HG03432 (cell line): ENCODE data around the gene CACNA1B.
"Not testable (repeated sequence)": the region's sequence is repeated elsewhere in the genome, so short reads cannot be mapped to it uniquely, and the experiment has no call there.

Experiments used
- ATAC-seq: cut with Tn5 transposase; IDR thresholded peaks from one replicate; pipeline ENCODE4 v1.9.1; 2021; ENCODE audit warnings: mild to moderate bottlenecking, moderate library complexity; ENCODE audit not compliant: unreplicated experiment

The CACNA1B gene

DNA sequence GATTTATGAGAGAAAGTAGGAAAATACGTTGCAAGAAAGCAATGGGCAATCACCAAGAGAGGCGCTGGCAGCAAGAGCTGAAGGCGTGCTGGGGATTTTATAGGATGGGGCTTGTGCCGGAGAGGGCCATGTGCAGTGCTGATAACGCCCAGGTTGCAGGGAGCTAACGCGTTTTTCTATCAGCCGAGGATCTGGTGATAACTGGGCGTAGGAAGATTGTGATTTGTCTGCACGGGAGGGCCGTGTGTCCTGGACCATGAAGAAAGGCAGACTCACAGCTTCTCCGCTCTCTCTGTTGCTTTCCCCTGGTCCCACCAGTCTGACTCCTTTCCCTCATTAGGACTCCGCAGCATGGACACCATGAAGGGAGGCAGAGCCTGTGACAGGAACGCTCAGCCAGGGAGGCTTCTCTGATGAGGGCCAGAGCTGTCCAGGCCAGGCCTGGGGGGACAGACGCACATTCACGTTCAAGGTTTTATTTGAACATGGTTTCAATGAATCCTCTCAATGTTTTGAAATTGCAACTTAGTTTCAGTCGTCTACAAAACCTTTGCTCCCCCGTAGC, 11.9 kb upstream of the CACNA1B start:
- no peak for ATAC-seq

DNA sequence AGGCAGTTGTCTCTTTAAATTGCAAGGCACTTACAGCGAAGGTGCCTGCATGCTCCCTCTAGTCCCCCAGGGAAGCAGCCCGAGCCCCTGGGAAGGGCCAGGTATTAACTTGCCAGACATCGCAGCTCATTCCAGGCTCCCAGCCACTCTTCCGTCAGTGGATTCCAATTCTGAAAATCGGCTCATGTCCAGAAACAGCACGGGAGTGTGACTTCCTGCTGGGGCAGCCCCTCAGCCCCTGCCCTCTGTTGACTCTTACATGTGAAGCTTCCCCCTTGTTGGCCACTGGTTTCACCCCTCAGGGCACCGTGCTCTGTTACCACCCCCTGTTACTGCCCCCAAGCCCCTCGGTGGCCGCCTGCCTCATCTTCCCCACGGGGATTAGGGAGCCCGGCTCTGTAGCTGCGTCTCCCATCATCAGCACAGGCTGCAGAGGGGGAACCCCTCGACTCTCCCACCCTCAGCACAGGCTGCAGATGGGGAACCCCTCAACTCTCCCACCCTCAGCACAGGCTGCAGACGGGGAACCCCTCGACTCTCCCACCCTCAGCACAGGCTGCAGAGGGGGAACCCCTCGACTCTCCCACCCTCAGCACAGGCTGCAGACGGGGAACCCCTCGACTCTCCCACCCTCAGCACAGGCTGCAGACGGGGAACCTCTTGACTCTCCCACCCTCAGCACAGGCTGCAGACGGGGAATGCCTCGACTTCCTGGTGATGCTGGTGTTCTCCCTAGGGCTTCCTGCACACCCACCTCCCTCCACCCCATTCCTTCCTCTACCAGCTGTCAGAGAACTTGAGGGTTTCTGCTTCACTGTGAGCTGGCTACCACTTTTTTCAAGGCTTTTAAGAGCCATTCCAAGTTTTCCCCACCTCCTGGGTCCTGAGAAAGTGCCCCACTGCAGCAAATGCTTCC, 11.1 kb upstream of the CACNA1B start:
- ATAC-seq = no peak

- ATAC-seq = no peak
These were observed 7.2 kb upstream of the CACNA1B start for GRCh38 chr9:137870432-137870831.

DNA sequence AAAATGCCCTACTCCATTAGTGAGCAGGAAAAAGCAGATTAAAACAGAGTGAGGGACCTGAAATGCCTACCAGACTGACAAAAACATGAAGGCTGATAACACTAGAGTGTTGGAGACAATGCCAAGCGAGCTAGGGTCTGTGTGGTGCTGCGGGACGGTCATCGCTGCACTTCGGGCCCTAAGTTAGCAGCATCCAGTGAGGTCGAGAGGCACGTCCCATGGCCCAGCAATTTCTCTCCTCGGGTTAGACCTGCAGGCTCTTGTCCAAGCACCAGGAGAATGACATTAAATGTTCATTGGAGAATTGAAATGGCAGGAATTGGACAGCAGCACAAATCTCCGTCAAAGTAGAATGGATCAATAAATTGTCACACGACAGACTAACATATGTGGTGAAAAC, 5.3 kb upstream of the CACNA1B start:
- ATAC-seq = no peak

DNA sequence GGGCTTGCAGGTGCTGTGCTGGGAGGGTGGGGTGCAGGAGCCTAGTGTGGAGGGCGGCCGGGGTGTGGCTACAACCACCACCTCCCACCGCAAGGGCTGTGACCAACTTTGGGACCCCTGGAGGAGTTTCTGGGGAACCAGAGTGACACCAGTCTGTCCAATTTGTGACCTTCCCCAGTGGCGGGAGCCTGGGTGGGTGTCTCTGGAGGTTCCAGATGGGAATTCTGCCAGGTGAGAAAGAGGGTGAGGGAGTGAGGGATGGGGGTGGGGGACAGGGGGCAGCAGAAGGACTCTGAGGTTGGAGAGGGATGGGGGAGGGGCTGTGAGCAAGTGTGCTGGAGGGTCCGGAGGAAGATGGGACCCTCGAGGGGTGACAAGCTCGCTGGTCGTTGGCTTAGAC, 4.2 kb upstream of the CACNA1B start:
- no peak for ATAC-seq

- no peak for ATAC-seq
These were observed 3.7 kb upstream of the CACNA1B start for GRCh38 chr9:137873858-137874362.

- ATAC-seq = no peak
These were observed 2.2 kb upstream of the CACNA1B start for GRCh38 chr9:137875354-137875753.

DNA sequence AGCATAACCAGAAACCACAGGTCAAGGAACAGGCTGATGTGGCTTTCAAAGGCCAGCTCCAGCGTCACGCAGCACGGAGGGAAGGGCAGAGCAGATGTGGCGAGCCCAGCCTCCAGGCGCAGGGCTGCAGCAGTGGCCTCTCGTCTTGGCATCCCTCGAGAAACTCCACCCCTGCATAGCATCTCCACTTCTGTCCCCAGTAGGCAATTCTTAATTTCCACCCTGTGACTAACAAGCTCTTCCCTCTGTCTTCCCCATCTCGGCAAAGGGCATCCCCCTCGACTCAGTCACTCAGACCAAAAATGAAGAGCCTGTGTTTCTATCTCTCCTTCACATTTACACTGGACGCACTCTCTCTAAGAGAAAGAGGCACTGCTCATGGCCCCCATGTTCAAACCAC, 1.7 kb upstream of the CACNA1B start:
- no peak for ATAC-seq

DNA sequence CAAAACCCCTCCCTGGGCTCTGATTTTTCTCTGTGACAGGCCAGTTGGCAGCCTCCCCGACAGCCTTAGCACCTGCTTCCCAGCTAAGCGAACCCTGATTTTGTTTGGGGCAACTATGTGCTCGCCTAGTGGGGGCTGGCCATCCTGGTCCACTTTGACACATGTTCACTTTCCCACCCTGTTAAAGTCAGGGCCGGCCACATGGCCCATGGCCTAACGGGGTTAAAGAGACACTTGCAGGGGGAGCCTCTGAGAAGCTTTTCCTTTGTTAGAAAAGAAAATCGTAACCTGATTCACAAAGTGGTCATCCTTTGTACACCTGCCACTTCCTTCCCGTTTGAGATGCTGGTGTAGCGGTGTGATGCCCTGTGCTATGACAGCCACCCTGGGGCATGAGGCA, 1.3 kb upstream of the CACNA1B start:
- ATAC-seq = no peak

DNA sequence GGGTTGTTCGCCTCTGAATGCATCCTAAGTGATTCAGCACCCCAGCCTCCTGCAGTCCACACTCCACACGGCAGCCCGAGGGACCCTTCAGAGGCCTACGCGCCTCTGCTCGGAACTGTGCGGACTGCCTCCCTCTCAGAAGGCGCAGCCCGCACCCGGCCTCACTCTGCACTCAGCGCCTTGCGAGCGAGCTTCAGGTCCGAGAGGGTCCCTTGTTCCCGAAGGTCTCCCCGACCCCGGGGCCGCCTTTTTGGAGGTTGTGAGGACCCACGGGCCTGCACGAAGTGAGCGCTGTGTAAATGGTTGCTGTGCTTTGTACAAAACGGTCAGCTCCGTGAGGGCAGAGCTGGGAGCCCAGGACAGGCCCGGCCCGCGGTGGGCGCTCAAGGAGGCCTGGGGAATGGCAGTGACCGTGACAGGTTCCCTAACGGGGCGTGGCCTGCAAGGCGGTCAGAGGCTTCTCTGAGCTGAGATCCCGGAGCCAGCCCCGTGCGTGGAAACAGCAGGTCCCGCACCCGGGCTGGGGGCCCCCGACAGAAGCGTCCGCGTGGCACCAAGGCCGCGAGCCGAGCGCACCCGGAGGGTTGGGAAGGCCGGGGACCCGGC, 698 bp upstream of the CACNA1B start:
- no peak for ATAC-seq

DNA sequence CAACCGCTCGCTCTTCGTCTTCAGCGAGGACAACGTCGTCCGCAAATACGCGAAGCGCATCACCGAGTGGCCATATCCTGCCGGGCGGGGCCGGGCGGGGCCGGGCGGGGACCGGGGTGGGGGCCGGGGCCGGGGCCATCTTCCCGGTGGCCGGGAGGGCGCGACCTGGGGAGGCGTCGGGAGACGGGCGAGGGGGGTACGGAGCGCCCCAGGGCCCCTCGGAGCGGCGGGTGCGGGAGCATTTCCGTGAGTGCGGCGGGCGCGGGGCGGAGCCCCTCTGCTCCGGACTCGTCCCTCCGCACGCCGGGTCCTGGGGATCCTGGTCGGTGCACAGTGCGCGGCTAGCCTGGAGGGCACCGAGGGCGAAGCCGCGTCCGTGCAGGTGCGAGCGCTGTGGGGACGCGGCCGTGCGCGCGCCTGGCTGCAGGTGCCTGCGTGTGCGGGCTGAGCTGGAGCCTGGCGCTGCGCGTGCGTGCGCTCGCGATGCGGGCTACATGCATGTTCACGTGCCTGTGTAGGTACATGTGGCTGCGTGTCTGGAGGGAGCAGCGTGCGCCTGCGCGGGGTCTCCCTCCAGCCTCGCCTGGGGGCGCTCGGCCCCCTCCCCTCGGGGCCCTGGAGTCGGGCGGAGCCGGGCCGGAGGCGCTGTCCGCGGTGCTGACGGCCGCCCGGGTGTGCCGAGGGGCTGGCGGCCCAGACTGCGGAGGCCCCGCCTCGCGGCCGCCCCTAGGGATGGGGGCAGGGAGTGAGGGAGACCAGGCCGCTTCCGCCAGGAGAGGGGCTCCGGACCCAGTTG, 762 bp downstream of the CACNA1B start:
- no peak for ATAC-seq

GRCh38 chr9:137879052-137879451, 1.5 kb downstream of the CACNA1B start:
- ATAC-seq = no peak

DNA sequence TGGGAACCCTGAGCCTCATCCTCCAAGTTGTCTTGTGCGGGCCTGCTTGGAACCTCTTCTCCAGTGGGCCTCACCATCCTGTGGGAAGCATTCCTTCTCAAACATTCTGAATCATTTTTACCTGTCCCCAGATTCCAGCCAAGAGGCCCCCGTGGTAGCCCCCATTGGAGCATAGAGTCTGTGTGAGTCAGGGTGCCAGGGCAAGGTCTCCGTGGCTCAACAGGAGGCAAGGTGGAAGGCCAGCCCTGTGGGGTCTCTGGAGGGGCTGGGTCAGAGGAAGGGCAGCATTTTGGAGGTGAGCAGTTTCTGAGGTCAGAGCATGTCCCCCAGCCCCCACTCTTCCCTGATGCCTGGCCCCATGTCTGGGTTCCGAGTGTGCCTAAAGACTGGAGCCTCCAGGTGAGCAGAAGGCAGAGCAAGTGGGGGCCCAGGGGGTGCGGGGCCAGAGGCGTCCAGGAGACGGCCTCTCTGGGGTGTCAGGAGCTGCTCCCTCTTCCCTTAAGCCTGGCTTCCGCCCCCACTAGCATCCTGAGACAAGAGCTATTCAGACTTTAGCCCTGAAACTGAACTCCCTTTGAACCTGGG, 2.1 kb downstream of the CACNA1B start:
- no peak for ATAC-seq

DNA sequence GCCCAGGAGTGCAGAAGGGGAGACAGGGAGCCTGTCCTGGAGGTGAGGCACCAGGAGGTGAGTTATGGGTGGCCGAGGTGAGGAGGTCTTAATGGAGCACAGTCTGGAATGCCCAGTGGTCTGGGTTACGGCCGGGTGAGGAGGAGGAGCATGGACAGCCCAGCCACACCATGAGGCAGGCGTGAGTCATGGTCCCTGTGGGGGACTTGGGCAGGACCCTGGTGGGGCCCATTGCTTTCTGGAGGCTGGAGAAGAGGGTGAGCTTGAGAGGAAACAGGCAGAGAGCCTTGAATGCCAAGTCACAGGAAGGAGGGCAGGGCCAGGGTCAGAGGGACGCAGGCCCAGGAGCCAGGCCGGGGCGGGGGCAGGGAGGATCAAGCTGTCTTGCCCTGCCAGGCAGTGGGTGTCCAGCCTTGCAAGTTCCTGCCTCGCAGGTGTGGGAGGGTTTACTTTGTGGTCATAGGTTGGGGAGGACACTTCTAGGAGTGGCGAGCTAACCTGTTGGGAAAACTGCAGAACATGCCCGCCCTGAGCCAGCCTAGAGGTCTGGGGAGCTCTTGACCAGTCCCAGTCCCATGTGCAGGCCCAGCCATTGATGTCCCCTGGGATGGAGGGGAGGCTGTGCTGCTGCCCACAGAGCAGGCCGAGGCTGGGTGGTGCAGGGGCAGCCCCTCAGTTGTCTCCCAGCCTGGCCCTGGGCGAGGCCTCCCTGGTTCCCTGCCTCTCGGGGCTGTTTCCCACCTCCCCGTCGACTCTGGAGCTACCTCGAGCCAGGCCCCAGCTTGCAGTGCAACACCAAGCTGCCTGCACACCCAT, 2.8 kb downstream of the CACNA1B start:
- no peak for ATAC-seq

DNA sequence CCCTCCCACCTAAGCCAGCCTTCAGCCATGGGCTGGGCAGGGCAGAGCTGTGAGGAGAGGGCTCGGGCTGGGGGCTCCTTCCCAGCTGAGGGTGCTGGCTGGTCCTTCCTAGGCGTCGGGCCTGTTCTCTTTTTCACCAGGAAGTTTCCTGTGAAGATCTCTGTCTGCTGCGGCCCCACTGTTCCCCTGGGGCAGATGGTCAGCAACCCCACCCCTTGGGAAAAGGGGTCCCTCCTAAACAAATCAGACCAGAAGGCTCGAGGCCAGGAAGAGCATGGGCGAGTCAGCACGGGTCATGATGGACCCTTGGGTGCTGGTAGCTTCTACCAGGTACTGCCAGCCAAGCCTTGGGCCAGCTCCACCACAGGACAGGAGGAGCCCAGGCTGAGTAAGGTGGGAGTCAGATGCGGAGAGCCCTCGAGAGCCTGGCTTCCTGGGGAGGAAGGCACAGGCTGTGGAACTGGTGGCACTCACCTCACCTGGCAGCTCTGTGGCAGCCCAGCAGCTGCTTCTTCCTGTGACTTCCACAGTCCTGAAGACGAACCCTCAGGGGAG, 3.5 kb downstream of the CACNA1B start:
- ATAC-seq = no peak

DNA sequence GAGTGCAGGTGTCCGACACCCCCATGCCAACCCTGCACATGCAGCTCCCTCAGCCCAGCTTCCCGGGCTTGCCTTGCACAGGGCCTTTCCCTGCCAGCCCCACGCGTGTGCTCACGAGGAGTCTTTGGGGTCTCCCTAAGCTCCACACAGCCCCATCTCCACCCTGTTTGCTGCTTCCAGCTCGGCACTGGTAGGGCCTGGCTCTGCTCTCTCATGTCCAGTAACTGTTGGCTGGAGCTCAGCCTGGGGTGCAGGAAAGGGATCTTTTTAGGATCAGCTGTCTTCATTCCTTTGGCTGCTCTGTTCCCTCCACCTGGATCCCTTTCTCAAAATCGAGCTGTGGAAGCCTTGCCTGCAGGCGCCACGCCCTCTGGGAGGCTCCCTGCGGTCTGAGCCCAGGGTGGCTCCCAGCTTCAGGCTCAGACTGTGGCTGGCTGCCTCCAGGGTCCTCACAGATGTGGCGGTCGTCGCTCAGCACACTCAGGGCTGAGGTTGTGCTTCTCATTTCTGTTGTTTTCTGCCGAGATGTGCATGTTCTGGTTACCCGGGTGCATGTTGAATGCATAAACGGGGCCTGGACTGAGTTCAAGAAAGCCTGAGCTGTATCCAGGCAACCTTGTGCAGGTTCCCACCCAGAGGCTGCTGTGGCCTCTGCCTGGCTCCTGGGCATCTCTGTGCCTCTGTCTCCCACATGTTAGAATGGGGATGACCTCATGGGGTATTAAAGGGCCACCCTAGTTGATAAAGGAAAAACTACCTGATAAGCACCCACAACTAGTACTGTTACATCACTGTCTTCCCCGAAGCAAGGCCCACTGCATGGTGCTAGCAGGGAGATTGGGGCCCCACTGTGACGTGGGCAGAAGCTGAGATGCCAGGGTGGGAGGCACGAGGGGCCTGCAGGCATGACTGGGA, 4.3 kb downstream of the CACNA1B start:
- no peak for ATAC-seq

DNA sequence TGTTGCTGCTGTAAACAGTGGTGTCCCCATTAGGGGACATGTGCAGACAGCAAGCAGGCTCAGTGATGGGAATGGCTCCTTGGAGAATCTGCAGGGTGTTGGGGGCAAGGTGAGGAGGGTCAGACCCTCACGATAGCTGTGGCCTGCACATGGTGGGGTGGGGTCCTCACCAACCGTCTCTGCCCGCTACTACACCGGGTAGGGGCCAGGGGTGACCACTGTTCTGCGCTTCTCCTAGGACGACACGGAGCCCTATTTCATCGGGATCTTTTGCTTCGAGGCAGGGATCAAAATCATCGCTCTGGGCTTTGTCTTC, 4.9 kb downstream of the CACNA1B start:
- no peak for ATAC-seq

DNA sequence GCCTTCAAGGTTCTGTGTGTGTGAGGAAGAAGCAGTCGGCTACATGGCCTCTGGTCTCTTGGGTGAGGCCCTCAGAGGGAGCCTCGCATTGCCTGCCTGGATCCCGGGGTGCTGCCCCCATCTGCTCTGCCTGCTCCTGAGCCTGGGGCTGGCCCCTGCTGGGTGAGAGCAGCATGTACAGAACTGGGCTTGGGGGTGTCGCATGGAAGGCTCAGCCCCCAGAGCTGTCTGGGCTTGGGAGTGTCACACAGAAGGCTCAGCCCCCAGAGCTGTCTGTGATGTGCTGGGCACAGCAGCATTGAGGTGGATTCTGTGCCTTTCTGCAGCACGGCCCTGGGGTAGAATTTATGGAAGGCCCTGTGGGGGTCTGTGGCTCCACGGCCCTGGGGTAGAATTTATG, 6.4 kb downstream of the CACNA1B start:
- ATAC-seq = not testable (repeated sequence)

DNA sequence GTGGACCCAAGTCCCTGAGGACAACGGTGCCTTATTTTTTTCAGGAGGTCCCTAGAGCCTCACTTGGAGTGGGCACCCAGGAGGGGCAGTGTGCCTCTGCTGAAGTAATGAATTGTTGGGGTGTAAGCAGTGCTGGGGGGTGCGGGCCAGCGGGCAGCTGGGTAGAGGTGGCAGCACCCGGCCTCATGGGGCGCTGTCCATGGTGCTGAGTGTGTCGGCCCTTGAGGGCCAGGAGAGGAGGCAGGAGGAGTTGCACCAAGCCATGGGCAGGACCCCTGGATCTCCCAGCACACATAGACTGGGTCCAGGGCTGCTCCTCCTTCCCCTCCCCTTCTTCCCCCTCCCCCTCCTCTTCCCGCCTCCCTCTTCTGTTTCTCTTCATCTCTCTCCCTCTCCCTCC, 7.0 kb downstream of the CACNA1B start:
- not testable (repeated sequence) for ATAC-seq
